Pancreas (tissue), 10 donors: ENCODE measurements around the gene GMDS. TPM values are rescaled to one million over a fixed set of nuclear protein-coding genes. Genes with fewer than 3 reads are reported as not detected.
A peak's percentile ranks its signal among the peaks of the same experiment; 100 is the strongest.

Source experiments
- ATAC-seq, 4 donors: fragments of 200-7000 bp; cut with Tn5 transposase; one replicate each; pipeline versions ENCODE4 v1.8.0 to v1.9.1; 2020; ENCODE audit warnings: mild to moderate bottlenecking in 4 of 4, moderate library complexity in 4 of 4
- DNase-seq, 6 donors: peaks; one replicate each; pipeline ENCODE4 v3.0.0-alpha.2; 2020
- FAIRE-seq: peaks from 2 replicates; lab custom pipeline; 2012; peaks lifted over from hg19 to GRCh38; lab: Jason Lieb, UNC
- H3K27ac ChIP-seq, 4 donors: fragments of 200-600 bp; sonication (generic); 1 replicate in 3 of 4; 2 replicates in 1 of 4; pipeline versions ENCODE4 v1.5.0 to v1.8.0; 2020
- H3K27me3 ChIP-seq, 4 donors: fragments of 200-600 bp; one replicate each; pipeline ENCODE4 v1.8.0; 2021
- H3K36me3 ChIP-seq, 3 donors: fragments of 200-600 bp; sonication (generic) in 1 of 3; one replicate each; pipeline versions ENCODE4 v1.5.0 to v1.8.0; 2020 to 2021
- H3K4me1 ChIP-seq, 3 donors: fragments of 200-600 bp; one replicate each; pipeline ENCODE4 v1.8.0; 2021
- H3K4me3 ChIP-seq, 4 donors: fragments of 200-600 bp; sonication (generic) in 2 of 4; one replicate each; pipeline versions ENCODE4 v1.5.0 to v1.8.0; 2020 to 2021
- H3K9me3 ChIP-seq, 4 donors: fragments of 200-600 bp; one replicate each; pipeline ENCODE4 v1.8.0; 2021
- WGBS, 2 donors: extraction: QIAGEN DNeasy Blood & Tissue Kit; methylation state at CpG; one replicate each; pipeline ENCODE4 v1.1.7; 2013; 5-methylcytosine and 5-hydroxymethylcytosine counted together
- intact Hi-C, 3 donors: fragments of 100-400 bp; cut with DNase I; formaldehyde crosslinking; loops; one replicate each; pipeline versions ENCODE4 v1.11.1 to v1.14.2; 2022
- polyA plus RNA-seq, 2 donors: library from polyadenylated mRNA; stranded (reverse); fragments of 200-250 nt; gene quantifications; one replicate each; pipeline ENCODE4 v1.2.3, GENCODE V29; 2013
- total RNA-seq, 6 donors: library from RNA; stranded (reverse); fragmentation: NEBNext Ultra II Directional in 4 of 6; extraction: Animal tissue kit (Norgen Biotek cat#: 25700) in 4 of 6; gene quantifications; one replicate each; pipeline versions ENCODE4 v1.2.1 to v1.2.4, GENCODE V29; 2021 to 2023
- TF ChIP-seq, protein P1 (sequence below), 4 donors: fragments of 200-600 bp; sonication (generic) in 3 of 4; IDR thresholded peaks; one replicate each; pipeline versions ENCODE4 v1.5.0 to v1.8.0; 2021; ENCODE audit warnings: antibody characterized with exemption in 4 of 4
- donor health status: healthy with polysubstance abuse.
- donor health status: DM: no; HTN: no; CAD: no; lungs with moderate emphysema.
- donor health status: DM: no; HTN: no; CAD: no.
- donor health status: control.
- donor health status: control.
- donor health status: Bipolar disorder and iron deficiency.
- donor health status: DM: yes; HTN: yes; CAD: no.
- donor health status: DM: no; HTN: no; CAD: no.
- donor health status: DM: no; HTN: no; CAD: no.
- donor health status: DM: yes; HTN: yes; CAD: no.

The GMDS gene
- total and polyA plus RNA-seq, 8 donors = 7.6 to 40.8 (median 26.5) TPM

GRCh38 chr6:2205396-2205795 lies 40.0 kb downstream of the GMDS start:
- peaks cover 0 to 13% (median 4%) of the 10 kb centered on the region in 3 donors for H3K4me1 ChIP-seq
- FAIRE-seq (no peak), ATAC-seq (no peak), DNase-seq (no peak)
- H3K36me3 ChIP-seq = no peaks in the 10 kb centered on the region
- no peaks in the 10 kb centered on the region for H3K27me3 ChIP-seq
- intact Hi-C loops = loop anchor here in 1 of 3 donors (10.0 kb wide), 1 partner anchor 149 kb away; no protein-coding TSS in a partner anchor
- no peak overlapping the region for H3K27ac ChIP-seq
- TF ChIP-seq, protein P1, sequence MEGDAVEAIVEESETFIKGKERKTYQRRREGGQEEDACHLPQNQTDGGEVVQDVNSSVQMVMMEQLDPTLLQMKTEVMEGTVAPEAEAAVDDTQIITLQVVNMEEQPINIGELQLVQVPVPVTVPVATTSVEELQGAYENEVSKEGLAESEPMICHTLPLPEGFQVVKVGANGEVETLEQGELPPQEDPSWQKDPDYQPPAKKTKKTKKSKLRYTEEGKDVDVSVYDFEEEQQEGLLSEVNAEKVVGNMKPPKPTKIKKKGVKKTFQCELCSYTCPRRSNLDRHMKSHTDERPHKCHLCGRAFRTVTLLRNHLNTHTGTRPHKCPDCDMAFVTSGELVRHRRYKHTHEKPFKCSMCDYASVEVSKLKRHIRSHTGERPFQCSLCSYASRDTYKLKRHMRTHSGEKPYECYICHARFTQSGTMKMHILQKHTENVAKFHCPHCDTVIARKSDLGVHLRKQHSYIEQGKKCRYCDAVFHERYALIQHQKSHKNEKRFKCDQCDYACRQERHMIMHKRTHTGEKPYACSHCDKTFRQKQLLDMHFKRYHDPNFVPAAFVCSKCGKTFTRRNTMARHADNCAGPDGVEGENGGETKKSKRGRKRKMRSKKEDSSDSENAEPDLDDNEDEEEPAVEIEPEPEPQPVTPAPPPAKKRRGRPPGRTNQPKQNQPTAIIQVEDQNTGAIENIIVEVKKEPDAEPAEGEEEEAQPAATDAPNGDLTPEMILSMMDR (IDR thresholded peaks at IDR 0.05) = no peak
- H3K9me3 ChIP-seq = no peaks in the 10 kb centered on the region
- WGBS, 2 donors = 96 to 97% methylated on average over 3 of the region's 3 CpGs
- H3K4me3 ChIP-seq = no peak overlapping the region

GRCh38 chr6:2204272-2204671 lies 41.1 kb downstream of the GMDS start:
- no peak overlapping the region for H3K27ac ChIP-seq
- FAIRE-seq (no peak), DNase-seq (no peak), ATAC-seq (no peak)
- WGBS, 2 donors = 48 to 53% methylated on average over 2 of the region's 2 CpGs
- no peak overlapping the region for H3K4me3 ChIP-seq
- H3K27me3 ChIP-seq = no peaks in the 10 kb centered on the region
- TF ChIP-seq, protein P1 (IDR thresholded peaks at IDR 0.05) = no peak
- H3K9me3 ChIP-seq = no peaks in the 10 kb centered on the region
- intact Hi-C loops = loop anchor here in 1 of 3 donors (10.0 kb wide), 1 partner anchor 151 kb away; no protein-coding TSS in a partner anchor
- H3K4me1 ChIP-seq = peaks cover 0 to 13% (median 0%) of the 10 kb centered on the region in 3 donors
- no peaks in the 10 kb centered on the region for H3K36me3 ChIP-seq

- peak in 3 of 4 donors; percentile 65 to 80 (median 73) for ATAC-seq
- Histone ChIP-seq H3K36me3 (no peaks in the 10 kb centered on the region), H3K27me3 (no peaks in the 10 kb centered on the region), H3K4me1 (peaks cover 0 to 13% (median 0%) of the 10 kb centered on the region in 3 donors), H3K27ac (peak overlapping the region in 1 of 4 donors; percentile 14), H3K9me3 (no peaks in the 10 kb centered on the region), H3K4me3 (no peak overlapping the region)
- TF ChIP-seq, protein P1 (IDR thresholded peaks at IDR 0.05) = no peak
- intact Hi-C loops = loop anchor here in 1 of 3 donors (10.0 kb wide), 1 partner anchor 152 kb away; no protein-coding TSS in a partner anchor
- no peak for FAIRE-seq
- WGBS, 2 donors = 40 to 49% methylated on average over 3 of the region's 3 CpGs
- no peak for DNase-seq
Measured at GRCh38 chr6:2203264-2203663, 42.1 kb downstream of the GMDS start.

- ATAC-seq = no peak
- Histone ChIP-seq H3K4me1 (no peaks in the 10 kb centered on the region), H3K27me3 (no peaks in the 10 kb centered on the region), H3K27ac (no peak overlapping the region), H3K36me3 (no peaks in the 10 kb centered on the region), H3K4me3 (no peak overlapping the region), H3K9me3 (no peaks in the 10 kb centered on the region)
- intact Hi-C loops = loop anchor here in 2 of 3 donors (2.0 to 10.0 kb wide), 3 partner anchors 73 to 596 kb away; no protein-coding TSS in a partner anchor
- no peak for DNase-seq
- no peak for FAIRE-seq
- 85 to 92% methylated on average over 4 of the region's 4 CpGs for WGBS, 2 donors
- TF ChIP-seq, protein P1 (IDR thresholded peaks at IDR 0.05) = no peak
Measured at GRCh38 chr6:2197984-2198383, 47.4 kb downstream of the GMDS start.

DNA sequence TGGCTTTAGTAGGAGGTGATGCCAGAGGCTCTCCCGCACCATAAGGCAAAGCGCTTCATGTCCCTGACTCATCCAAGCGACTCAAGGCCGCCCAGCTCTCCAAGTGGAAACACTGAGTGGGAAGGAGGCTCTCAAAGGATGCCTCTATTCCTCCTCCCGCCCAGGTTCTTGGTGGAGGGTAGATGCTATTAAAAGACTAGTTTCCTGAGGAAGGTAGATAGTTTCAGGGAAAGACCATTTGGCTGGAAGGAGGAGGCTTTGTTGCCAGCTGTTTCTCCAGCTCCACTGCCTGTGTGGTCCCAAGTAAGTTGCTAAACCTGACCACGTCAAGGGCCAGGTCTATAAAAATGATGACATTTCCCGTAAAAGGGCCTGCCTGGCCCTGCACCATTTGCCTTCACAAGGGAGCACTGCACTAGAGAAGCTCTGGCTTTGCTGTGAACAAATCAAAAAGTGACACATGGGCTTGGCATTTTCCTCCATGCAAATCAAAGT lies 48.2 kb downstream of the GMDS start:
- H3K27me3 ChIP-seq = no peaks in the 10 kb centered on the region
- WGBS, 2 donors = 87 to 93% methylated on average over 7 of the region's 7 CpGs
- H3K4me1 ChIP-seq = no peaks in the 10 kb centered on the region
- DNase-seq (no peak), ATAC-seq (peak in 3 of 4 donors; percentile 42 to 73 (median 48)), FAIRE-seq (no peak)
- no peaks in the 10 kb centered on the region for H3K9me3 ChIP-seq
- no peak overlapping the region for H3K27ac ChIP-seq
- TF ChIP-seq, protein P1 (IDR thresholded peaks at IDR 0.05) = no peak
- intact Hi-C loops = loop anchor here in 2 of 3 donors (2.0 to 10.0 kb wide), 3 partner anchors 72 to 595 kb away; no protein-coding TSS in a partner anchor
- no peak overlapping the region for H3K4me3 ChIP-seq
- no peaks in the 10 kb centered on the region for H3K36me3 ChIP-seq
